ENCODE results near the gene NCLN.
"Not testable (repeated sequence)": the region's sequence is repeated elsewhere in the genome, so short reads cannot be mapped to it uniquely, and the experiment has no call there.

Gene NCLN

GRCh38 chr19:3148503-3148902 lies 37.2 kb upstream of the NCLN start:
- Histone ChIP-seq H3K27ac (ENCODE audit: insufficient read depth, low read depth, low read length, poor library complexity, severe bottlenecking) (no peak overlapping the region), H3K27me3 (ENCODE audit: control insufficient read depth, insufficient read depth, low read length, poor library complexity, severe bottlenecking) (peaks cover 7% of the 10 kb centered on the region), H3K36me3 (ENCODE audit: control insufficient read depth, insufficient read depth, low read length) (no peaks in the 10 kb centered on the region), H3K9me3 (ENCODE audit: control insufficient read depth, low read length) (no peaks in the 10 kb centered on the region), H3K4me1 (ENCODE audit: control insufficient read depth, insufficient read depth, low read length) (no peaks in the 10 kb centered on the region), H3K4me3 (ENCODE audit: insufficient read depth, low read depth, low read length) (no peak overlapping the region)
- WGBS, 2 experiments, result 93% methylated on average over 20 of the region's 20 CpGs

- WGBS, 2 experiments, result 92 to 94% methylated on average over 6 of the region's 6 CpGs
- no peaks in the 10 kb centered on the region for H3K4me1 ChIP-seq (ENCODE audit: control insufficient read depth, insufficient read depth, low read length)
- H3K27me3 ChIP-seq (ENCODE audit: control insufficient read depth, insufficient read depth, low read length, poor library complexity, severe bottlenecking), result peaks cover 7% of the 10 kb centered on the region
- no peak overlapping the region for H3K27ac ChIP-seq (ENCODE audit: insufficient read depth, low read depth, low read length, poor library complexity, severe bottlenecking)
- H3K4me3 ChIP-seq (ENCODE audit: insufficient read depth, low read depth, low read length), result no peak overlapping the region
- no peaks in the 10 kb centered on the region for H3K36me3 ChIP-seq (ENCODE audit: control insufficient read depth, insufficient read depth, low read length)
- no peaks in the 10 kb centered on the region for H3K9me3 ChIP-seq (ENCODE audit: control insufficient read depth, low read length)
Measured at GRCh38 chr19:3149089-3149488, 36.6 kb upstream of the NCLN start.

- H3K27ac ChIP-seq (ENCODE audit: insufficient read depth, low read depth, low read length, poor library complexity, severe bottlenecking), result no peak overlapping the region
- peaks cover 7% of the 10 kb centered on the region for H3K27me3 ChIP-seq (ENCODE audit: control insufficient read depth, insufficient read depth, low read length, poor library complexity, severe bottlenecking)
- 75 to 78% methylated on average over 35 of the region's 35 CpGs for WGBS, 2 experiments
- H3K4me3 ChIP-seq (ENCODE audit: insufficient read depth, low read depth, low read length), result no peak overlapping the region
- H3K36me3 ChIP-seq (ENCODE audit: control insufficient read depth, insufficient read depth, low read length), result no peaks in the 10 kb centered on the region
- H3K9me3 ChIP-seq (ENCODE audit: control insufficient read depth, low read length), result no peaks in the 10 kb centered on the region
- H3K4me1 ChIP-seq (ENCODE audit: control insufficient read depth, insufficient read depth, low read length), result no peaks in the 10 kb centered on the region
Measured at GRCh38 chr19:3149526-3150505, 35.9 kb upstream of the NCLN start.

- 92 to 94% methylated on average over 5 of the region's 5 CpGs for WGBS, 2 experiments
- no peak overlapping the region for H3K27ac ChIP-seq (ENCODE audit: insufficient read depth, low read depth, low read length, poor library complexity, severe bottlenecking)
- H3K4me3 ChIP-seq (ENCODE audit: insufficient read depth, low read depth, low read length), result no peak overlapping the region
- H3K27me3 ChIP-seq (ENCODE audit: control insufficient read depth, insufficient read depth, low read length, poor library complexity, severe bottlenecking), result peaks cover 7% of the 10 kb centered on the region
- H3K9me3 ChIP-seq (ENCODE audit: control insufficient read depth, low read length), result no peaks in the 10 kb centered on the region
- H3K4me1 ChIP-seq (ENCODE audit: control insufficient read depth, insufficient read depth, low read length), result no peaks in the 10 kb centered on the region
- H3K36me3 ChIP-seq (ENCODE audit: control insufficient read depth, insufficient read depth, low read length), result no peaks in the 10 kb centered on the region
Measured at GRCh38 chr19:3150739-3151329, 34.9 kb upstream of the NCLN start.

- 74% methylated on average over 14 of the region's 14 CpGs for WGBS, 2 experiments
- Histone ChIP-seq H3K4me1 (ENCODE audit: control insufficient read depth, insufficient read depth, low read length) (no peaks in the 10 kb centered on the region), H3K36me3 (ENCODE audit: control insufficient read depth, insufficient read depth, low read length) (no peaks in the 10 kb centered on the region), H3K9me3 (ENCODE audit: control insufficient read depth, low read length) (no peaks in the 10 kb centered on the region), H3K27ac (ENCODE audit: insufficient read depth, low read depth, low read length, poor library complexity, severe bottlenecking) (no peak overlapping the region), H3K27me3 (ENCODE audit: control insufficient read depth, insufficient read depth, low read length, poor library complexity, severe bottlenecking) (peaks cover 7% of the 10 kb centered on the region), H3K4me3 (ENCODE audit: insufficient read depth, low read depth, low read length) (no peak overlapping the region)
Measured at GRCh38 chr19:3151563-3152418, 33.9 kb upstream of the NCLN start.

- Histone ChIP-seq H3K9me3 (ENCODE audit: control insufficient read depth, low read length) (no peaks in the 10 kb centered on the region), H3K4me3 (ENCODE audit: insufficient read depth, low read depth, low read length) (no peak overlapping the region), H3K27ac (ENCODE audit: insufficient read depth, low read depth, low read length, poor library complexity, severe bottlenecking) (no peak overlapping the region), H3K27me3 (ENCODE audit: control insufficient read depth, insufficient read depth, low read length, poor library complexity, severe bottlenecking) (peaks cover 7% of the 10 kb centered on the region), H3K36me3 (ENCODE audit: control insufficient read depth, insufficient read depth, low read length) (no peaks in the 10 kb centered on the region), H3K4me1 (ENCODE audit: control insufficient read depth, insufficient read depth, low read length) (no peaks in the 10 kb centered on the region)
- 93 to 96% methylated on average over 3 of the region's 3 CpGs for WGBS, 2 experiments
Measured at GRCh38 chr19:3152419-3152780, 33.3 kb upstream of the NCLN start.

GRCh38 chr19:3153286-3154230 lies 32.2 kb upstream of the NCLN start:
- peaks cover 7% of the 10 kb centered on the region for H3K27me3 ChIP-seq (ENCODE audit: control insufficient read depth, insufficient read depth, low read length, poor library complexity, severe bottlenecking)
- no peaks in the 10 kb centered on the region for H3K36me3 ChIP-seq (ENCODE audit: control insufficient read depth, insufficient read depth, low read length)
- H3K4me3 ChIP-seq (ENCODE audit: insufficient read depth, low read depth, low read length), result no peak overlapping the region
- no peak overlapping the region for H3K27ac ChIP-seq (ENCODE audit: insufficient read depth, low read depth, low read length, poor library complexity, severe bottlenecking)
- H3K4me1 ChIP-seq (ENCODE audit: control insufficient read depth, insufficient read depth, low read length), result no peaks in the 10 kb centered on the region
- no peaks in the 10 kb centered on the region for H3K9me3 ChIP-seq (ENCODE audit: control insufficient read depth, low read length)
- WGBS, 2 experiments, result 85 to 87% methylated on average over 3 of the region's 3 CpGs

- H3K27me3 ChIP-seq (ENCODE audit: control insufficient read depth, insufficient read depth, low read length, poor library complexity, severe bottlenecking); H3K27ac ChIP-seq (ENCODE audit: insufficient read depth, low read depth, low read length, poor library complexity, severe bottlenecking); H3K4me3 ChIP-seq (ENCODE audit: insufficient read depth, low read depth, low read length); H3K9me3 ChIP-seq (ENCODE audit: control insufficient read depth, low read length); H3K4me1 ChIP-seq (ENCODE audit: control insufficient read depth, insufficient read depth, low read length); H3K36me3 ChIP-seq (ENCODE audit: control insufficient read depth, insufficient read depth, low read length): not testable (repeated sequence)
- WGBS, 2 experiments, result 89 to 90% methylated on average over 3 of the region's 3 CpGs
Measured at GRCh38 chr19:3154447-3154846, 31.3 kb upstream of the NCLN start.

GRCh38 chr19:3154957-3155736 lies 30.6 kb upstream of the NCLN start:
- Histone ChIP-seq H3K4me1 (ENCODE audit: control insufficient read depth, insufficient read depth, low read length) (no peaks in the 10 kb centered on the region), H3K36me3 (ENCODE audit: control insufficient read depth, insufficient read depth, low read length) (no peaks in the 10 kb centered on the region), H3K4me3 (ENCODE audit: insufficient read depth, low read depth, low read length) (no peak overlapping the region), H3K9me3 (ENCODE audit: control insufficient read depth, low read length) (no peaks in the 10 kb centered on the region), H3K27me3 (ENCODE audit: control insufficient read depth, insufficient read depth, low read length, poor library complexity, severe bottlenecking) (peaks cover 3% of the 10 kb centered on the region), H3K27ac (ENCODE audit: insufficient read depth, low read depth, low read length, poor library complexity, severe bottlenecking) (no peak overlapping the region)
- WGBS, 2 experiments, result 84 to 86% methylated on average over 21 of the region's 21 CpGs

Data from ectodermal cell (in vitro differentiated cells).